ENCODE data around the gene DPP10. TPM values are rescaled to one million over a fixed set of nuclear protein-coding genes. Genes with fewer than 3 reads are reported as not detected.

The DPP10 gene
- total and polyA plus RNA-seq, 9 donors = 0.12 to 5.9 (median 0.64) TPM; not detected in 3

- Histone ChIP-seq H3K27ac (no peak overlapping the region), H3K9me3 (no peaks in the 10 kb centered on the region), H3K27me3 (no peaks in the 10 kb centered on the region), H3K36me3 (no peaks in the 10 kb centered on the region), H3K4me1 (ENCODE audit: insufficient read depth) (no peaks in the 10 kb centered on the region), H3K4me3 (no peak overlapping the region)
- no peak for DNase-seq
- TF ChIP-seq POLR2A (IDR thresholded peaks at IDR 0.05) (no peak), CTCF (IDR thresholded peaks at IDR 0.05) (no peak), EP300 (IDR thresholded peaks at IDR 0.05) (no peak)
- intact Hi-C loops (cut with DNase I) = no loop called here
- WGBS, 3 donors = 91 to 95% (median 94%) methylated on average over 4 of the region's 4 CpGs
Measured at GRCh38 chr2:115543461-115543860, 1101.0 kb downstream of the DPP10 start.

- DNase-seq = no peak
- Histone ChIP-seq H3K4me1 (ENCODE audit: insufficient read depth) (no peaks in the 10 kb centered on the region), H3K36me3 (no peaks in the 10 kb centered on the region), H3K4me3 (no peak overlapping the region), H3K27ac (no peak overlapping the region), H3K9me3 (no peaks in the 10 kb centered on the region), H3K27me3 (no peaks in the 10 kb centered on the region)
- WGBS, 3 donors = 54 to 58% (median 56%) methylated on average over 1 of the region's 1 CpG
- TF ChIP-seq CTCF (IDR thresholded peaks at IDR 0.05) (no peak), EP300 (IDR thresholded peaks at IDR 0.05) (no peak), POLR2A (IDR thresholded peaks at IDR 0.05) (no peak)
- intact Hi-C loops (cut with DNase I) = no loop called here
Measured at GRCh38 chr2:115549611-115550130, 1107.2 kb downstream of the DPP10 start.

GRCh38 chr2:115552726-115553125 is 1110.3 kb downstream of the DPP10 start:
- no peaks in the 10 kb centered on the region for H3K9me3 ChIP-seq
- no peaks in the 10 kb centered on the region for H3K36me3 ChIP-seq
- TF ChIP-seq CTCF (IDR thresholded peaks at IDR 0.05) (no peak), POLR2A (IDR thresholded peaks at IDR 0.05) (no peak), EP300 (IDR thresholded peaks at IDR 0.05) (no peak)
- 55 to 60% (median 59%) methylated on average over 2 of the region's 2 CpGs for WGBS, 3 donors
- intact Hi-C loops (cut with DNase I) = no loop called here
- H3K27ac ChIP-seq = no peak overlapping the region
- no peak overlapping the region for H3K4me3 ChIP-seq
- H3K4me1 ChIP-seq (ENCODE audit: insufficient read depth) = no peaks in the 10 kb centered on the region
- no peak for DNase-seq
- H3K27me3 ChIP-seq = no peaks in the 10 kb centered on the region

- intact Hi-C loops (cut with DNase I) = no loop called here
- TF ChIP-seq POLR2A (IDR thresholded peaks at IDR 0.05) (no peak), EP300 (IDR thresholded peaks at IDR 0.05) (no peak), CTCF (IDR thresholded peaks at IDR 0.05) (no peak)
- no peak overlapping the region for H3K27ac ChIP-seq
- no peaks in the 10 kb centered on the region for H3K9me3 ChIP-seq
- H3K27me3 ChIP-seq = no peaks in the 10 kb centered on the region
- no peak for DNase-seq
- no peaks in the 10 kb centered on the region for H3K36me3 ChIP-seq
- H3K4me1 ChIP-seq (ENCODE audit: insufficient read depth) = no peaks in the 10 kb centered on the region
- no peak overlapping the region for H3K4me3 ChIP-seq
Measured at GRCh38 chr2:115554153-115554552, 1111.7 kb downstream of the DPP10 start.
